Measurements from ENCODE around the gene ATAD3A. TPM values are rescaled to one million over a fixed set of nuclear protein-coding genes. Genes with fewer than 3 reads are reported as not detected.
"Not testable (repeated sequence)": the region's sequence is repeated elsewhere in the genome, so short reads cannot be mapped to it uniquely, and the experiment has no call there.

Gene ATAD3A
- total RNA-seq, 2 experiments from 2014 or later, result 26.2 to 26.5 TPM

DNA sequence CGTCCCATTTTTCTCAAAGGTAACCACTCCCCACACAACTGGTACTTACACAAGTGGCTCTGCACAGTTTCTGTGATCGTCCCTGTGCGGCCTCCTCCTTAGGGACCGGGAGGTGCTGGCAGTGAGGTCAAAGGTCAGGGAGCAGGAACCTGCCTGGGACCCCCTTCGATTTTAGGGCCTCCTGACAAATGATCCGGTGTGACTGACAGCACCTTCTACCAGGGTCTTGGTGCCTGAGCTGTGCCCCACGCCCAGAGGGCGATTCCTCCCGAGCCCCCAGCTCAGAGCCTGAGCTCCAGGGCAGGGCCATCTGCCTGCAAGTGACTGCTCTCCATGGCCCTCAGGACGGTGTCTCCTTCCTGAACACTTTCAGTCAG lies 40.3 kb downstream of the ATAD3A start:
- Mint-ChIP-seq H3K36me3 (ENCODE audit: low read depth) (no peaks in the 10 kb centered on the region), H3K4me1 (no peaks in the 10 kb centered on the region), H3K27ac (no peak overlapping the region), H3K4me3 (no peak overlapping the region), H3K27me3 (no peaks in the 10 kb centered on the region), H3K9me3 (no peaks in the 10 kb centered on the region)
- no peak for DNase-seq
- CTCF ChIA-PET, result no interaction called here
- POLR2A ChIA-PET, result interaction anchor here (2.0 kb wide), 1 partner anchor 12 kb away, joined by 5 read pairs; no protein-coding TSS in a partner anchor

DNA sequence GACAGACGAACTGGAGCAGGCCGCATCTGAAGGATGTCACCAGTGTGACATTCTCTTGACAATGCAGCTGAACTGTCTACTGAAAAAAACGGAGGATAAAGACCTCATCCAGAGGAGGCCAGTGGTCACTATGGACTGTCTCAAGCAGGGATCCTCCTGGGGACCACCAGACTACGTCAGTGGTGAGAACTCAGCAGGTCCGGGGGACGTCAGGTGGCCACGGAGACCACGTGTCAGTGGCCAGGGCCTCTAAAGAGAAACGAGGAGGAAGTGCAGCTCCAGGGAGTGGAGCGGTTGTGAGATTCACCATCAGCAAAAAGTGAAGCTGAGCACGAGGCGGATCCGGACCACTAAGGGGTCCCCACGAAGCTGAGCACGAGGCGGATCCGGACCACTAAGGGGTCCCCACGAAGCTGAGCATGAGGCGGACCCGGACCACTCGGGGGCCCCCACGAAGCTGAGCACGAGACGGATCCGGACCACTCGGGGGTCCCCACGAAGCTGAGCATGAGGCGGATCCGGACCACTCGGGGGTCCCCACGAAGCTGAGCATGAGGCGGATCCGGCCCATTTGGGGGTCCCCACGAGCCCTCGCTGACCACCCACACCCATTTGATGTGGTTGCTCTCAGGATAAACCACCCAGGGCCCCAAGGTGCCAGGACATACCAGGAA lies 42.0 kb downstream of the ATAD3A start:
- no peak overlapping the region for H3K27ac Mint-ChIP-seq
- no peak overlapping the region for H3K4me3 Mint-ChIP-seq
- ChIA-PET POLR2A (no interaction called here), CTCF (no interaction called here)
- no peaks in the 10 kb centered on the region for H3K9me3 Mint-ChIP-seq
- H3K4me1 Mint-ChIP-seq, result no peaks in the 10 kb centered on the region
- no peaks in the 10 kb centered on the region for H3K27me3 Mint-ChIP-seq
- no peak for DNase-seq
- H3K36me3 Mint-ChIP-seq (ENCODE audit: low read depth), result no peaks in the 10 kb centered on the region

DNA sequence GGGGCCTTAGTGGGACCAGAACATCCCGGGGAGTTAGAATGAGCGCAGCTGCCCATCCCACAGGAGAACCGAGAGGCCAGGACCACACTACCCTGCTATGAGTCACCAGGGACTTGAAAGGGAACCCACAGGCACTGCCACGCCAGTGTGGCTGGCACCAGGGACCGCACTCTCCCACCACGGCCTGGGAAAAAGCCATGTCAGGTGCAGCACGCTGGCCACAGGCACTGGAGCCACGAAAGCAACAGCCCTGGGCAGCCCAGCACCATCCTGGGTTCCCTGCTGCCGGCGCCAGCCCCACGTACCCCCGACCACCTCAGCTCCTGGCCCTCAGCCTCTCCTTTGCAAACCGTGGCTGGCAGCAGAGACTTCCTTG lies 42.6 kb downstream of the ATAD3A start:
- H3K27ac Mint-ChIP-seq, result no peak overlapping the region

DNA sequence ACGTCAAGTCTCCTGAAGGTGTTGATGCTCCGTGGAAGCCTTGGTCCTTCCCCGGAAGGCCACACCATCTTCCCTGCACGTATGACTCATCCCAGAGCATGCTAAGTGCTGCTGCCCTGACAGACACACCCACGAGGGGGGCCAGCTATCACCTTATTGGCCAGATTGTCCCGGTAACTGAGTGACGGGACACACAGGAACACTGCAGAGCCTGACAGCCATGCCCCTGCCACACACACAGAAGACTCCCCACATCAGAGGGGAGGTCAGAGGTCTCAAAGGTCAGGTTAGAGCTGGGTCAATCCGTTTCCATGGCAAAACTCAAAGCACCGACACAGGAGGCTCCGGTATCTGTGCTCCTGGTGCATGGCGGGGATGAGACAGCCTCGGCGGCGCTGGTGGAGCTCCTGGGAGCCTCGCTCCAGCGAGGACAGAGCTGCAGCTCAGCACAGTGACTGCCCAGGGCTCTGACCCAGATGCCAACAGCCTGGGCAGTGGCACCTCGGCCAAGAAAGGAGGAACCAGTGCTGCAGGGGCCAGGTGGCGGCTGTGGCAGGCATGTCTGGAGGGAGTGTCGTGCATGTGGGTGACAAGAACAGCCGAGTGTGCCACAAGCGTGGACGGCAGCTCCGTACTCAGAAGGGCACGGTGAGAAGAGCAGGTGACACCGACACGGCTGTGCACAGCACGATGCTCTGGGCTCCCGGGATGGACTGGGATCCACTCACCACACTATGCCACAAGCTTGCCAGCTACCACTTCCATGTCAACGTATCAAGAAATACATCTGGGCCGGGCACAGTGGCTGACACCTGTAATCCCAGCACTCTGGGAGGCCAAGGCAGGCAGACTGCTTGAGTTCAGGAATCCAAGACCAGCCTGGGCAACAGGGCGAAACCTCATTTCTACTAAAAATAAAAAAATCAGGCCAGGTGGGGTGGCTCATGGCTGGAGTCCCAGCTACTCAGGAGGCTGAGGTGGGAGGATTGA lies 43.3 kb downstream of the ATAD3A start:
- ChIA-PET POLR2A (no interaction called here), CTCF (no interaction called here)
- Mint-ChIP-seq H3K27me3 (no peaks in the 10 kb centered on the region), H3K4me1 (no peaks in the 10 kb centered on the region), H3K9me3 (no peaks in the 10 kb centered on the region), H3K27ac (no peak overlapping the region), H3K4me3 (no peak overlapping the region), H3K36me3 (ENCODE audit: low read depth) (no peaks in the 10 kb centered on the region)
- DNase-seq, result no peak

More for the DNA sequence above, 42.6 kb downstream of the ATAD3A start:
- Mint-ChIP-seq H3K4me3 (no peak overlapping the region), H3K9me3 (no peaks in the 10 kb centered on the region), H3K27me3 (no peaks in the 10 kb centered on the region), H3K36me3 (ENCODE audit: low read depth) (no peaks in the 10 kb centered on the region), H3K4me1 (no peaks in the 10 kb centered on the region)
- no peak for DNase-seq
- POLR2A ChIA-PET, result no interaction called here
- CTCF ChIA-PET, result no interaction called here

DNA sequence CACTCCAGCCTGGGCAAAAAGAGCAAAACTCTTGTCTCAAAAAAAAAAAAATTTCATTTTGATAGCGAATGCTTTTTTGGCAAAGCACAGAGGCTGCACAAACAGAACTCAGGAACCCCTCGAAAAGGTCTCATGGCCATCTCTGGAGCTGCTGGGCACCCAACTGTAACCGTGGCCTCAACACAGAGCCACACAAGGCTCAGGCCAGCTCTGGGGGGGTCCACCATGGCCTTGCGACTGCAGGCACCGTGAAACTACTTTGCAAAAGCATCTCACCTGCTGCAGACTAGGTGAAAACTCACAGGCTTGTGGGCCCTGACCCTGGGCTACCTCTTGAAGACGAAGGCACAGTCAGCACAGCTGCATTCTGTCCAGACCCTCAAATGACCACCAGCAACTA lies 44.5 kb downstream of the ATAD3A start:
- Mint-ChIP-seq H3K9me3 (no peaks in the 10 kb centered on the region), H3K27ac (no peak overlapping the region), H3K36me3 (ENCODE audit: low read depth) (peaks cover 3% of the 10 kb centered on the region), H3K4me1 (no peaks in the 10 kb centered on the region), H3K27me3 (no peaks in the 10 kb centered on the region), H3K4me3 (no peak overlapping the region)
- CTCF ChIA-PET, result no interaction called here
- no peak for DNase-seq
- POLR2A ChIA-PET, result no interaction called here

DNA sequence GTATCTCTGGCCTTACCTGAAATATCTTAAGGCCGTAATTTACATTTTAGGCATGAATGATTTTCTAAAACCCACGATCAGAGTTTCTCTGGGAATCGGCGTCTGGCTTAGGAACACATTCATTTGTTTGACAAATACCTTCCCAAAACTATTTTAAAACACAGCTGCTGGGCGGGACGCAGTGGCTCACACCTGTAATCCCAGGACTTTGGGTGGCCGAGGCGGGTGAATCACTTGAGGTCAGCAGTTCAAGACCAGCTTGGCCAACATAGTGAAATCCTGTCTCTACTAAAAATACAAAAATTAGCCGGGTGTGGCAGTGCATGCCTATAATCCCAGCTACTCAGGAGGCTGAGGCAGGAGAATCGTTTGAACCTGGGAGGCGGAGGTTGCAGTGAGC lies 45.0 kb downstream of the ATAD3A start:
- DNase-seq; POLR2A ChIA-PET; CTCF ChIA-PET; H3K36me3 Mint-ChIP-seq (ENCODE audit: low read depth); H3K27ac Mint-ChIP-seq; H3K4me1 Mint-ChIP-seq; H3K9me3 Mint-ChIP-seq; H3K4me3 Mint-ChIP-seq; H3K27me3 Mint-ChIP-seq: not testable (repeated sequence)

DNA sequence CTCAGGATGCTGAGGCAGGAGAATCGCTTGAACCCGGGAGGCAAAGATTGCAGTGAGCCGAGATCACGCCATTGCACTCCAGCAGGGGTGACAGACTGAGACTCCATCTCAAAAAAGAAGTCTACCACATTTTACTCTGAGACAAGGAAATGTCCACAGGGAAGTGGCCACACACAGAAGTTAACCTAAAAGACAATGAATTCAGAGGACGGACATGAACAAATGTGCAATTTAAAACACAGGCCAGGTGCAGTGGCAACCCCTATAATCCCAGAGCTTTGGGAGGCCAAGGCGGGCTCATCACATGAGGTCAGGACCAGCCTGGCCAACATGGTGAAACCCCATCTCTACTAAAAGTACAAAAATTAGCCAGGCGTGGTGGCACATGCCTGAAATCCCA lies 45.7 kb downstream of the ATAD3A start:
- CTCF ChIA-PET, H3K4me3 Mint-ChIP-seq, H3K27ac Mint-ChIP-seq, H3K9me3 Mint-ChIP-seq, POLR2A ChIA-PET, DNase-seq, H3K27me3 Mint-ChIP-seq, H3K4me1 Mint-ChIP-seq: not testable (repeated sequence)
- peaks cover 14% of the 10 kb centered on the region for H3K36me3 Mint-ChIP-seq (ENCODE audit: low read depth)

DNA sequence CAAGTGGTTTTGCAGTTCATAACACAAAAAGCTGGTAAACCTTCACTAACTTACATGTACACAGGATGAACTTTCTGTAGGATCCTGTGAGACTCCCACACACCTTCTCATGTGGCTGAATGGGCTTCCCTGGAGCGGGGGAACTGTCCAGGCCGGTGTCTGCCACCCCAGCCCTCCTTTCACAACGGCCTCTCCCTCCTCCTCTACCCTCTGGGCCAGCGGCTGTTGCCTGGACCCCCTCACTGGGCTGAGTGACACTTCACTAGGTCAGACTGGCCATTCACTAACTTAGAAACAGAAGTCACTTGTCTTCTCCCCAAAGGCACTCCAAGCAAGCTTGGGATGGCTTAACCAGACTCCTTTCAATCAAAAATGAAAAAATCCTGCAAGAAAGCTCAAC lies 46.6 kb downstream of the ATAD3A start:
- POLR2A ChIA-PET, result interaction anchor here (0.7 to 1.5 kb wide), 3 partner anchors 20 to 56 kb away, joined by 3 to 5 read pairs (median 3); partner anchors contain the start of gene MIB2
- peaks cover 21% of the 10 kb centered on the region for H3K36me3 Mint-ChIP-seq (ENCODE audit: low read depth)

DNA sequence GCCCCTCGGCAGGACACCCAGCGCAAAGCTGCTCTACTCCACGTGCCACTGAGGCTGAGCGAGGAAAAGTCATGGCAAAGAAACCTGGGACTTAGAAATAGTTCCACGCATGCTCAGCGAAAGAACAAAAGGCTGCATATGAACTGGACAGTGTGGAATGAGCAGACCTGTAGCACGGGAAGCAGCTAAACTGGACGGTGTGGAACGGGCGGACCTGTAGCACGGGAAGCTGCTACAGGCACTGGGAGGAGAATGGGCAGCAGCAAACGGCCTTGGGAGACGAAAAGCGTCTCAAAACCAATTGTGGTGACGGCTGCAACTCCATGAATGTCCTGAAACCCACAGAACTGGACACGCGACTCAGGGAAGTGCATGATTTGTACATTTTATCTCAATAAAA lies 47.1 kb downstream of the ATAD3A start:
- H3K36me3 Mint-ChIP-seq (ENCODE audit: low read depth), result peaks cover 25% of the 10 kb centered on the region
- no peaks in the 10 kb centered on the region for H3K27me3 Mint-ChIP-seq
- no peaks in the 10 kb centered on the region for H3K4me1 Mint-ChIP-seq
- H3K9me3 Mint-ChIP-seq, result no peaks in the 10 kb centered on the region
- DNase-seq, result no peak
- H3K27ac Mint-ChIP-seq, result no peak overlapping the region
- H3K4me3 Mint-ChIP-seq, result no peak overlapping the region
- CTCF ChIA-PET, result interaction anchor here (1.0 kb wide), 1 partner anchor 15 kb away, joined by 4 read pairs; no protein-coding TSS in a partner anchor
- POLR2A ChIA-PET, result interaction anchor here (1.1 to 1.5 kb wide), 3 partner anchors 13 to 56 kb away, joined by 3 to 5 read pairs (median 5); partner anchors contain the start of gene MIB2

More for the DNA sequence above, 46.6 kb downstream of the ATAD3A start:
- Mint-ChIP-seq H3K9me3 (no peaks in the 10 kb centered on the region), H3K4me3 (no peak overlapping the region), H3K27me3 (no peaks in the 10 kb centered on the region), H3K27ac (no peak overlapping the region), H3K4me1 (no peaks in the 10 kb centered on the region)
- CTCF ChIA-PET, result interaction anchor here (1.0 kb wide), 1 partner anchor 15 kb away, joined by 4 read pairs; no protein-coding TSS in a partner anchor
- DNase-seq, result no peak

DNA sequence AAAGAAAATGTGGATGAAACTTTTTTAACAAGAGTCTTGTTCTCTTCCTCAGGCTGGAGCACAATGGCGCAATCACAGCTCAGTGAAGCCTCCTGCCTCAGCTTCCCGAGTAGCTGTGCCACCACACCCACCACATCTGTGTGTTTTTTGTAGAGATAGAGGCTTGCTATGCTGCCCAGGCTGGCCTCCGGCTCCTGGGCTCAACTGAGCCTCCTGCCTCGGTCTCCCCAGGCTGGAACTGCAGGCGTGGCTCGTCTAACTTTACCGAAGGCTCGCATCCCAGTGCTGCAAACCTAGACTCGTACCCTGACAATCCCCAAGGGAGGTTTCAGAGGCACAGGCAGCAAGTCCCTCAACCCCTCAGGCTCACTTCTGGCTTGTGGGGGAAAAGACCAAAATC lies 48.2 kb downstream of the ATAD3A start:
- no peak for DNase-seq
- no peaks in the 10 kb centered on the region for H3K4me1 Mint-ChIP-seq
- H3K9me3 Mint-ChIP-seq, result no peaks in the 10 kb centered on the region
- no peaks in the 10 kb centered on the region for H3K27me3 Mint-ChIP-seq
- peaks cover 35% of the 10 kb centered on the region for H3K36me3 Mint-ChIP-seq (ENCODE audit: low read depth)
- H3K4me3 Mint-ChIP-seq, result no peak overlapping the region
- POLR2A ChIA-PET, result interaction anchor here (1.3 kb wide), 1 partner anchor 12 kb away, joined by 5 read pairs; no protein-coding TSS in a partner anchor
- CTCF ChIA-PET, result no interaction called here
- H3K27ac Mint-ChIP-seq, result no peak overlapping the region

DNA sequence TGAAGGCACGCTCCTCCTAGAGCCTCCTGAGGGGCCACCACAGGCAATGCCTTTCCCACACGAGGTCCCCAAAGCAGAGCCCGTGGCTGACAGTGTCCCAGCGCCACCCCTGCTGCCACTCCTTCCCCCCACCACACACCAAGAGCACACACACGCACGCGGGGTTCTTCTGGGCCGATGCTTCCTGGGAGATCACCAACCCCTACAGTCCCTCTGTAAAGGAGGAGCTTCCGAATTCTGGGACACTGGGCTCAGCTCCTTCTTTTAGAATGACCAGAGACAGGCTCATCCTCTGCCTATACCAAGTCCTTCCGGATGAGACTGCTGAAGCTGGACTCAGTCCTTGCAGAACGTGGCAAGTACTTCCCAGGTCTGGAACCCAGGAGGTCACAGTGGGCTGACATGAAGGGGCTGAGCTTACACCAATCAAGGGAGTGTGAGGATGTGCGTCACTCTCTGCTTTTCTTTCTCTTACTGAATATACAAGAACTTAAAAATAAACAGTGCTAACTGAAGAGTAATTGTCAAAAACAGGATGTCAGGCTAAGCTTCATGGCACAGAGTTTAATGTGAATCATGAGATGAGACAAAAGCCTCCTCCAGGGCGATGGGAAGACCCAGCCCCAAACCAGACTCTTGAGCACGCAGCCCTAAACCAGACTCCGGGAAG lies 50.0 kb downstream of the ATAD3A start:
- no peaks in the 10 kb centered on the region for H3K27me3 Mint-ChIP-seq
- no peak overlapping the region for H3K4me3 Mint-ChIP-seq
- H3K4me1 Mint-ChIP-seq, result peaks cover 1% of the 10 kb centered on the region
- no peak overlapping the region for H3K27ac Mint-ChIP-seq
- no peak for DNase-seq
- H3K9me3 Mint-ChIP-seq, result no peaks in the 10 kb centered on the region
- H3K36me3 Mint-ChIP-seq (ENCODE audit: low read depth), result peaks cover 46% of the 10 kb centered on the region
- POLR2A ChIA-PET, result interaction anchor here (0.7 kb wide), 1 partner anchor 15 kb away, joined by 4 read pairs; no protein-coding TSS in a partner anchor
- CTCF ChIA-PET, result no interaction called here

DNA sequence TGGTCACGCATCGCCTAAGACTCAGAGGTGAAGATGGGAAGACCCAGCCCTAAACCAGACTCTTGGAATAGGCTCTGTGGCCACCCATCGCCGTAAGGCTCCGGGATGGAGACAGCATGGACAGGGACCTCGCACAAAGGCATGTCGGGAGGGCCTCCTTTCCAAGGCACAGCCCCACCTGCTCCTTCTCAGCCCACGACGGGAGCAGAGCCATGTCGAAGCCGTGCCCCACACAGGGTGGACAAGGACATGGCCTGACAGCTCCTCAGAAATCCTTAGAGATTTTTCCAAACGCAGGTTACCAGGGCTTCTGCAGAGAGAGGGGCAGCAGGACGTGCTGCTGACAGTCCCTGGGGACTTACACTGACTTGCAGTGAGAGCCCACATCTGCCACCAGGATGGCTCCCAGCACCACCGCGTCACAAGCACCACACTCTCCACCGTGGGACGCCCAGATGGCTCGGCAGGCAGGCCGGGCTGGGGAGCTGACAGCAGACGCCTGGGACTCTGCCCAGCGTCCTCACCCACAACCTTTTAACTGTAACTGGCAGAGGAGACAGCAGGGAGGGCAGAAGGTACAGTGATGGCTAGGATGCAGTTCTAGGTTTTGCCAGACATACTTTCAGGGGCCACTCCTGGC lies 50.7 kb downstream of the ATAD3A start:
- no peak for DNase-seq
- no peak overlapping the region for H3K4me3 Mint-ChIP-seq
- no peaks in the 10 kb centered on the region for H3K27me3 Mint-ChIP-seq
- H3K4me1 Mint-ChIP-seq, result peaks cover 9% of the 10 kb centered on the region
- no peak overlapping the region for H3K27ac Mint-ChIP-seq
- H3K9me3 Mint-ChIP-seq, result no peaks in the 10 kb centered on the region
- POLR2A ChIA-PET, result no interaction called here
- CTCF ChIA-PET, result no interaction called here
- peaks cover 51% of the 10 kb centered on the region for H3K36me3 Mint-ChIP-seq (ENCODE audit: low read depth)

DNA sequence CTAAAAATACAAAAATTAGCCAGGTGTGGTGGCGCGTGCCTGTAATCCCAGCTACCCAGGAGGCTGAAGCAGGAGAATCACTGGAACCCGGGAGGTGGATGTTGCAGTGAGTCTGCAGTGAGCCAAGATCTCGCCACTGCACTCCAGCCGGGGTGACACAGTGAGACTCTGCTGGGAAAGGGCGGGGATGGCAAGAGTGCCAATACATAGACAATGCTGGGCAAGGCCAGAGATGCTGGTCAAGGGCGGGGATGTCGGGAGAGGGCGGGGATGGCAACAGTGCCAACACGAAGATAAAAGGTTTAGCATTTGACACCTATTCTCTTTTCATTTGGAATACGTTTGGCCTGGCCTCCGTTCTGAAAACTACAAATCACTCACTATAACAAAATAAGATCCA lies 51.7 kb downstream of the ATAD3A start:
- CTCF ChIA-PET, result no interaction called here
- no peak for DNase-seq
- POLR2A ChIA-PET, result no interaction called here
- H3K4me3 Mint-ChIP-seq, result no peak overlapping the region
- no peak overlapping the region for H3K27ac Mint-ChIP-seq
- peaks cover 54% of the 10 kb centered on the region for H3K36me3 Mint-ChIP-seq (ENCODE audit: low read depth)
- peaks cover 10% of the 10 kb centered on the region for H3K4me1 Mint-ChIP-seq
- no peaks in the 10 kb centered on the region for H3K27me3 Mint-ChIP-seq
- H3K9me3 Mint-ChIP-seq, result no peaks in the 10 kb centered on the region
